HG02642 (cell line): Measurements from ENCODE around the gene CACNA2D3.
"Not testable (repeated sequence)": the region's sequence is repeated elsewhere in the genome, so short reads cannot be mapped to it uniquely, and the experiment has no call there.

Experiments
- ATAC-seq: cut with Tn5 transposase; IDR thresholded peaks from one replicate; pipeline ENCODE4 v1.9.1; 2021; ENCODE audit warnings: mild to moderate bottlenecking; ENCODE audit not compliant: unreplicated experiment, poor library complexity

CACNA2D3 gene

DNA sequence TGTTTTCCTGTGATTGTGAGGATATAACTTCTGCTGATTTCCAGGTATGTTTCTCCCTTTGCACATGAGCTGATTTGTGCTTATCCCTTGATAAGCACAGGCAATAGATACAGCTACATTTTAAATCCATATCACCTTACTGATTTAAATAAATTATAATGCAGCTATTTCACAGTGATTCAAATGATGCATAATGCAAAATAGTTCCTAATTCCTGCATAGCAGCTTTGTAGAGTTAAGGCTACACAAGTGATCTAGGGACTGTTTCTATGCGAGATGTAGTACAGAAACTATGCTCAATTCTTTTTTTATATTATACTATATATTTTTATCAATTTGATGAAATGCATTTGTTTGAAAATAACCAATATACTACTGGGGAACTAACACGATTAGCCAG lies 471.3 kb downstream of the CACNA2D3 start:
- ATAC-seq = no peak

DNA sequence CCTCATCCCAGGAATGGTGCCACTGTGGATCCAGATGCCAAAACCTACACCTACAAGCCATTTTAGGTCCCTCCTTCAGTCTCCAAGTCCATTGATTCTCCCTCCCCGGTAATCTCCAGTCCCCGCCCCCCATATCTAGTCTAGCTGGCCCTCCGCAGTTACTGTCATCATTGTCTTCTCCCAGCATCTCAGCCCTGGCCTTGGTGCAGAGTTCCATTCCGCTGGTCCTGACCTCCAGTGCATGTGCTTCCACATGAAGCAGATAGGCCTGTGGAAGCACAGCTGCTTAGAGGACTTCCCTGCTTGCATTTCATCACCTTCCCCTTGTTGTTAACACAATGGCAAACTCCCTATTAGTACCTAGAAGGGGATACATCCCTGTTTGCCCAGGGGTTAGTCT lies 473.7 kb downstream of the CACNA2D3 start:
- ATAC-seq = no peak

GRCh38 chr3:54599716-54600115 lies 477.4 kb downstream of the CACNA2D3 start:
- no peak for ATAC-seq

GRCh38 chr3:54600441-54601204 lies 478.3 kb downstream of the CACNA2D3 start:
- no peak for ATAC-seq

DNA sequence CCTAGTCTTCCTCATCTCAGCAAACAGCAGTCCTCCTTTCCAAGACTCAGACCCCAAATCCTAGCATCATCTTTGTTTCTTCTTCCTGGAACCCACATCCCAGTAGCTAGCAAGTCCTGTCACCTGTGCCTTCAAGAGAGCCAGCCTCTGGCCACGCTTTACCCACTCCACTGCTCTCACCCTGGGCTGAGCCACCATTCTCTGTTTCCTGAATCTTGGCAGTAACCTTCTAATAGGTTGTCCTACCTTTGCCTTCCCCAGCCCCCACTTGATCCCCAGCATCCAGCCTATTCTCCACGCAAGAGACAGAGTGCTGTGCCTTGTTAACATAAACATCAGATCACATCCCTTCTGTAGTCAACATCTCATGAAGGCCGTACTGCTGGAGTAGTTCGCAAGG lies 482.1 kb downstream of the CACNA2D3 start:
- ATAC-seq = no peak

DNA sequence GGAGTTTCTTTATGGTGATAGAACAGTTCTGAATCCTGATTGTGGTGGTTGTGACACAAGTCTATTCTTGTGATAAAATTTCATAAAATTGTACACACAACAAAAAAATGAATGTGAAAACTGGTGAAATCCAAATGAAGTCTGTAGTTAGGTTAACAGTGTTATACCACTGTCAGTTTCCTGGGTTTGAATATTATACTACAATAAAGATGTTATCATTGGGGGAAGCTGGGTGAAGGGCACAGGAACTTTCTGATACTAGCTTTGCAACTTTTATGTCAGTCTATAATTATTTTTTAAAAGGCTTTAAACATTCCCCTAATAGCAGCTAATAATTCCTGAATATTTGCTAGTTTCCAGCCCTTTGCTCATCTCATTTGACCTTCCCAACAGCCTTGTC lies 485.7 kb downstream of the CACNA2D3 start:
- no peak for ATAC-seq

- no peak for ATAC-seq
Measured at GRCh38 chr3:54619053-54619452, 496.7 kb downstream of the CACNA2D3 start.

DNA sequence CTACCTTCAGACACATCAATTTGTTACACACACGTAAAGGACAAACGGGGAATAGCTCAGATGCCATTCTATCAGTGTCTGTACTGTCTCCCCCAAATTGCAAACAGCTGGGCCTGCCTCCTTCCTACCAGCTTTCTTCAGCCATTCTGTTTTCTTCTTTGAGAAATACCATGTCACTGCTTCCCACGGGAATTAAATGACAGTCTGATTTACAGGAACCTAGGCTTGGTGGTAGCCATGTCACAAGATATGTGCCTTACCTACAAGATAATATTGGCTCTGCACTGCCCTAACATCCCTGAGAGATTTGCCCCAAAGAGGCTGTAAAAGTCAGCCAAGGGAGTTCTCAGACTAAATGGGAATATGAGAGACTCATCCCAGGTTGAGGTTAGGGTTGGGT lies 497.2 kb downstream of the CACNA2D3 start:
- no peak for ATAC-seq

GRCh38 chr3:54621184-54621583 lies 498.8 kb downstream of the CACNA2D3 start:
- no peak for ATAC-seq

DNA sequence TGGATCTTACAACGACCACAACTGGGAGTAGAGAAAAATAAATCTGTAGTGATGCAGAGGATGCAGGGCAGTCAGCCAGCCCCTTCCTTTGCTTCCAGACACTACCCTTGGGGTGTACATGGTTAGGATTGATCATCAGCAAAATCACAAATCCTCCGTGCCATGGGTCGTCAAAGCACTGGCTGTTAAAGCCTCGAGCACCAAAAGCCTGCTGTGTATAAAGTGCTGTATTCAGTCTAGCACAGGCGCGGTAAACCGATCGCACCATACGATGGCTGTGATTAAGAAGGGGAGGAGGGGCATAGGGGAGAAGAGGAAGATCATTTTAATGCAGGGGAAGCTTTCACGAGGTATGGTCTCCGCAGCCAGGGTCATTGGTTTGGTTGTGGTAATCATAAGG lies 500.3 kb downstream of the CACNA2D3 start:
- ATAC-seq = no peak

DNA sequence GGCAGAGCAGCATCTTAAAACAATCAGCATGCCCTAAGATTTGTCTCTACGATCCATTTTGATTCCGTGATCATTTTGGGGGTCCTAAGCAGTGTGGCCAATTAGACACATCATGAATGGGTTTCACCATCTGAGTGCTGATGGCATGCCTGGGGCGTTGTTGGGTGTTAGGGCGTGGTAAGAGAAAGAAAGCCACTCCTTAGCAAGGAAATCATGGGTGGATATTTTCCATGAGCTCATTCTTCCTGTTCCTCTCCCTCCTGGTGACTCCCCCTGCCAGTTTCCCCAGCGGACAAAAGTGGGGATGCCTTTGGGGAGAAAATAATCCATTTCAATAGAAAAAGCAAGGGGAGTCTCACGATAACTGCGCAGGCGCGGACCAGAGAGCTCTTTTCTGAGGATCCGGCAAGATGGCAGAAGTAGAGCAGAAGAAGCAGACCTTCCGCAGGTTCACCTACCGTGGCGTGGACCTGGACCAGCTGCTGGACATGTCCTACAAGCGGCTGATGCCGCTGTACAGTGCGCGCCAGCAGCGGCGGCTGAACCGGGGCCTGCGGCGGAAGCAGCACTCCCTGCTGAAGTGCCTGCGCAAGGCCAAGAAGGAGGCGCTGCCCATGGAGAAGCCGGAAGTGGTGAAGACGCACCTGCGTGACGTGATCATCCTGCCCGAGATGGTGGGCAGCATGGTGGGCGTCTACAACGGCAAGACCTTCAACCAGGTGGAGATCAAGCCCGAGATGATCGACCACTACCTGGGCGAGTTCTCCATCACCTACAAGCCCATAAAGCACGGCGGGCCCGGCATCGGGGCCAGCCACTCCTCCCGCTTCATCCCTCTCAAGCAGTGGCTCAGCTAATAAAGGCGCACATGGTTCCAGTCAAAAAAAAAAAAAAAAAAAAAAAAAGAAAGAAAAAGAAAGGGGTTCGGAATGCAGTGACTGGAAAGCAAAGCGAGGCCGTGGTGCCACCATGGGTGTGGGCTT lies 503.7 kb downstream of the CACNA2D3 start:
- ATAC-seq = no peak

DNA sequence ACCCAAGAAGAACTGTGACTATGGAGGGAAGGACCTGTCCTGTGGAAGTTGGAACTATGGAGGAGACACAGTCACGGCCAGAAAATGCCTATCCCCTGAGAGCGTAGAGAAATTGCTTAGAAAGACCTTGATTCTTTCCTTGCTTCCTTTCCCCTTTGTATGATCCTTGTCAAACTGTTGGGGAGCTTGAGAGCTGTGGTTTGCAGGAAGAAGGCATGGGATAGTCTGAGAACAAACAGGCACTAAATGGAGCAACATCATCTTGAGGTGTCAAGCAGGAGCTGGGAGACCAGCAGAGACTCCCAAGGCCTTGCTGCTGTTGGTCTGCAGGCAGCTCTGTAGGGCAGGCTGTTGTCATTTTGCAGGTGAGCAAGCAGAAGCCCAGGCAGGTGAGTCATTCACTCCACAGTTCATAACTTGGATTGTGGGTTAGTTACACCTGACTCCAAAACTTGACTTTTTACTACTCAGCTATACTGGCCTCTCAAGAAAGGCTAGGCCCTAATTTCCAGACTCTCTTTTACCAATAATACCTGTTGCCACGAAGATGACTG lies 506.6 kb downstream of the CACNA2D3 start:
- ATAC-seq = no peak

DNA sequence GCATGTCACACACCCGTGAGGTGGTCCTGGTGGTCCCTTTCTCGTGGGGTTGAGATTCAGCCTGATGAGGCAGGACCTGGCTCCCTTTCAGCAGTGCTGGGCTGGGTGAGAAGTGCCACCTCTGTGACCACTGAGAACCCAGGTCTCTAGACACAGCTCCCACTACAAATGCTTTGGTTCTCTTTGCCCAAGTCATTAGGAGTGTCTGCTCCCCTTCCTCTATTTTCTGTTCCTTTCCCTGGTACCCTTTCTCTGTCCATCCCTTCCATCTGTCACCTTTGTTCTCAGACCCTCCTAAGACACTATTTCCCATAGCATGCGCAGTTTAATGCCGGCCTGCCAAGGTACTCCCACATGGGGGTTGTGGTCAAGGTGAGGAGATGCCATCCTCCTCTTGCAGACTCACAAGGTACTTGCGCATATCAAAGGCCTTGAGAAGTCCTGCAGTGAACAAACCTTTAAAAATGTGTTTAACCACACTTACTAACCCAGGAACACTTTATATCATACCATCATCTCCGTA lies 507.8 kb downstream of the CACNA2D3 start:
- no peak for ATAC-seq

DNA sequence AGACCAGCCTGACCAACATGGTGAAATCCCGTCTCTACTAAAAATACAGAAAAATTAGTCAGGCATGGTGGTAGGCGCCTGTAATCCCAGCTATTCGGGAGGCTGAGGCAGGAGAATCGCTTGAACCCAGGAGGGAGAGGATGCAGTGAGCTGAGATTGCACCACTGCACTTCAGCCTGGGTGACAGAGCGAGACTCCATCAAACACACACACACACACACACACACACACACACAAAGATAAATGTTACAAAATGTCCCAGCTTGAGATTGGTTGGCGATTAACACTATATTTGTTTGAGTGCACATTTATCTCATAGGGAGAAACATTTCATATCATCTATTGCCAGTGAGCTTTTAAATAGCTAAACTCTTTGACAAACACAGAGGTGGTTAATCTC lies 508.6 kb downstream of the CACNA2D3 start:
- ATAC-seq = not testable (repeated sequence)

DNA sequence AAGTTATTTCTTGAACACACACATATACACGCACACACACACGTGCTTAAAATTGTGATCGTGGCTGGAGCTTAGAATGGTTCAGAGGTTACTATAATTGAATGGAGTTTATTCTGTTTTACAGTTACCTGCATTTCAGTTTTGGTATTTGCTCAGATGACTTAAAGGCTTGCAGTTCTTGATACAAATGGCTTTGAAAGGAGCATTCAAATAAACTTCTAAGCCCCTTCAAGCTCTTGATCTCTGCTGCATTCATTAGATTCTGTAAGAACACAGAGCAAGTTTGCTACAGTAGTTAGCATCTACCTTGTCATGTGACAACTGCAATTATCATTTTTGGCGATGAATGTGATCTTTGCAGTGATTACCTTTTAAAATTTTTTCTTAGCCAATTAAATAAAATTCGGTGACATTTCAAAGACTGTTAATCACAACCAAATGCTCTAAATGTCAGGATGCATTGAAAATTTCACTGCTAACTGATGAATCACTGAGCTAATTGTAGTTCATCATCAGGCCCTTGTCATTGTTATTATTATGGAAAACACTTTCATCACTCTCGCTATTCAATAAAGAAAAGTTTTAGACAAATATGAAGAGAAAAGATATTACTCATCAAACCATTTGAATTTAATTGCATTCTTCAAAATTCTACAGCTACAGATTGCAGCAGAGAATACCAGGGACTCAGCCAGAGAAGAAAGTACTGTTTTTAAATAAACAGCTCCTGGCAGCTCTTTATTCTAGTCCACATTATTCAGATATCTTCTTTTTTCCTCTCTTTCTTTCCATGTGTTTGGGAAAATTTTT lies 509.4 kb downstream of the CACNA2D3 start:
- ATAC-seq = no peak

DNA sequence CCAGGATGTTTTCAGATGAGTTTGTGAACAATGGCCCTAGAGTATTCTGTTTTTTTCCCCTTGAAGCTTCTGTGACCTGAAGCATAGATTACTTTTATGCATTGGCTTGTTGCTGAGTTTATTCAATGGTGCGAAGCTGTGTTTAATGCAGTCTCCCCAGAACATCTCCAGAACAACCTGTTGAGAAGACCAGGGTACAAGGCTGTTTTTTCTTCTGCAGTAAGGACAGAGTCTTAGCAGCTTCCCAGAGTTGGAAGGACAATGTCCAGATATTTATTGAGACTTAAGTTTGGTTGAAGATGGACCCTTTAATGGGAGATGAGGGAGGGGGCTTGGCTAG lies 509.9 kb downstream of the CACNA2D3 start:
- no peak for ATAC-seq

DNA sequence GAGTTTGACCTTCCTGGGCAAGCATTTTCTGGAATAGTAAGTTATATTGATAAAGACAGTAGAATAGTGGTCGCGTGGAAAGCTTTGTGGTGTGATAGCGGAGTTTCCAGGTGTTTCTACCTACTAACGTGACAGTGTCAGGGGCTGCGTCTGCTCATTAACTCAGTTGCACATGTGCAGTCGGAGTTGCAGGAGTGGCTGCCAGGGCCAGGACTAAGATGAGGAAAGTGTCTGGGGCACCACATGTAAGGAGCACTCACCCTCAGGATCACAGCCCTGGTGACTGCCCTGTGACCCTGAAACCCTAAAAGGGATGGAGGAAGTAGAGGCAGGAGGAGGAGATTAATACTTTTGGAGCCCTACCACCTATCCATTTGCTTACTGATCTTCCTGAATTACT lies 510.5 kb downstream of the CACNA2D3 start:
- no peak for ATAC-seq

- ATAC-seq = no peak
Measured at GRCh38 chr3:54633444-54634121, 511.2 kb downstream of the CACNA2D3 start.

DNA sequence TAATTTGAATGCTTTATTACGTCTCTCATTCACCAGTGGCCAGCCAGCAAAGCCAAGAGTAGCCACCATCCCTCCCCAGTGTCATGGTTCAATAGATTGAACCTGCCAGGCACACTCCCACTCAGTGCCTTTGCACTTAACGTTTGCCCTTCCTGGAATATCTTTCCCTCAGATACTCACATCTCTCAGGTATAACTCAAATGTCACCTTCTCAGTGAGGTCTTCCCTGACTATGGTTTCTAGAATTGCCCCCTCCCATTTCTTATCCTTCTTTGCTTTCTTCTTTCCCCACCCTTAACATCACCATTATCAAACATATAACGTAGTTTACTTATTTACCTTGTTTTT lies 511.7 kb downstream of the CACNA2D3 start:
- no peak for ATAC-seq
